GM23338 (cell line): ENCODE measurements around the gene RNF225. TPM values are rescaled to one million over a fixed set of nuclear protein-coding genes. Genes with fewer than 3 reads are reported as not detected.

ENCODE experiments used
- ATAC-seq: fragments of 200-7000 bp; cut with Tn5 transposase; 3 replicates; pipeline ENCODE4 v1.9.1; 2020
- DNase-seq: peaks from one replicate; pipeline ENCODE4 v3.0.0-alpha.2; 2015; ENCODE audit warnings: low spot score
- H2AFZ ChIP-seq: fragments of 200-600 bp; sonication (generic); 2 replicates; pipeline ENCODE4 v1.8.0; 2016; ENCODE audit warnings: antibody characterized with exemption, mild to moderate bottlenecking, moderate library complexity
- H3F3A ChIP-seq: fragments of 200-600 bp; sonication (generic); replicated peaks from 2 replicates; pipeline ENCODE4 v1.8.0; 2017; ENCODE audit warnings: antibody characterized with exemption, mixed run types, low read depth
- H3K27ac ChIP-seq: fragments of 200-600 bp; sonication (generic); 2 replicates; pipeline ENCODE4 v1.6.1; 2016; ENCODE audit warnings: low read depth
- H3K27me3 ChIP-seq: fragments of 200-600 bp; sonication (generic); 2 replicates; pipeline ENCODE4 v1.8.0; 2016; ENCODE audit warnings: mild to moderate bottlenecking, mixed run types, moderate library complexity; ENCODE audit not compliant: insufficient read depth
- H3K36me3 ChIP-seq: fragments of 200-600 bp; sonication (generic); 2 replicates; pipeline ENCODE4 v1.8.0; 2016; ENCODE audit warnings: mild to moderate bottlenecking; ENCODE audit not compliant: insufficient read depth
- H3K4me1 ChIP-seq: fragments of 200-600 bp; sonication (generic); 2 replicates; pipeline ENCODE4 v1.8.0; 2016; ENCODE audit warnings: mild to moderate bottlenecking, moderate library complexity; ENCODE audit not compliant: insufficient read depth
- H3K4me2 ChIP-seq: fragments of 200-600 bp; sonication (generic); 2 replicates; pipeline ENCODE4 v1.7.1; 2017; ENCODE audit warnings: mixed run types
- H3K4me3 ChIP-seq: fragments of 200-600 bp; sonication (generic); 2 replicates; pipeline ENCODE4 v1.6.1; 2016; ENCODE audit warnings: mixed run types
- H3K79me2 ChIP-seq: fragments of 200-600 bp; sonication (generic); replicated peaks from 2 replicates; pipeline ENCODE4 v1.8.0; 2017; ENCODE audit warnings: mild to moderate bottlenecking; ENCODE audit not compliant: insufficient read depth
- H3K9me2 ChIP-seq: fragments of 200-600 bp; sonication (generic); 2 replicates; pipeline ENCODE4 v1.8.0; 2017; ENCODE audit not compliant: insufficient read depth
- H4K20me1 ChIP-seq: fragments of 200-600 bp; sonication (generic); replicated peaks from 2 replicates; pipeline ENCODE4 v1.8.0; 2017; ENCODE audit warnings: mild to moderate bottlenecking; ENCODE audit not compliant: insufficient read depth
- H3K27ac Mint-ChIP-seq: 2 replicates; pipeline ENCODE4 v1.8.0; 2020; ENCODE audit warnings: inconsistent platforms, mild to moderate bottlenecking, moderate library complexity, mixed read lengths
- H3K27me3 Mint-ChIP-seq: 3 replicates; pipeline ENCODE4 v1.8.0; 2022; ENCODE audit warnings: low read depth, mild to moderate bottlenecking, moderate library complexity, mixed read lengths, inconsistent platforms; ENCODE audit not compliant: insufficient read depth, poor library complexity
- H3K36me3 Mint-ChIP-seq: 3 replicates; pipeline ENCODE4 v1.8.0; 2021; ENCODE audit warnings: low read depth, mild to moderate bottlenecking, inconsistent platforms, moderate library complexity, mixed read lengths
- H3K4me1 Mint-ChIP-seq: 3 replicates; pipeline ENCODE4 v1.8.0; 2020; ENCODE audit warnings: mild to moderate bottlenecking, inconsistent platforms, mixed read lengths
- H3K4me3 Mint-ChIP-seq: 3 replicates; pipeline ENCODE4 v1.8.0; 2021; ENCODE audit warnings: moderate library complexity, mild to moderate bottlenecking, inconsistent platforms, mixed read lengths
- H3K9me3 Mint-ChIP-seq: 3 replicates; pipeline ENCODE4 v1.8.0; 2020; ENCODE audit warnings: moderate library complexity, mild to moderate bottlenecking, inconsistent platforms, mixed read lengths
- CTCF ChIP-seq, 2 experiments: fragments of 200-600 bp in 1 of 2; sonication (generic) in 1 of 2; conservative IDR thresholded peaks; 2 replicates each; pipeline versions ENCODE4 v1.5.1 to v1.6.1; 2016 to 2017; ENCODE audit warnings: antibody characterized with exemption in 2 of 2, low read depth in 2 of 2, mild to moderate bottlenecking in 2 of 2, moderate library complexity in 1 of 2
- ETS1 ChIP-seq: IDR thresholded peaks from 2 replicates; pipeline ENCODE4 v1.6.1; 2016; ENCODE audit warnings: antibody characterized with exemption
- EZH2 ChIP-seq: fragments of 200-600 bp; sonication (generic); IDR thresholded peaks from one replicate; pipeline ENCODE4 v1.8.0; 2017; ENCODE audit warnings: antibody characterized with exemption, mild to moderate bottlenecking, low read depth; ENCODE audit not compliant: unreplicated experiment
- EZH2phosphoT487 ChIP-seq: fragments of 200-600 bp; sonication (generic); IDR thresholded peaks from one replicate; pipeline ENCODE4 v1.8.1; 2018; ENCODE audit warnings: antibody characterized with exemption; ENCODE audit not compliant: unreplicated experiment
- JUNB ChIP-seq: IDR thresholded peaks from one replicate; pipeline ENCODE4 v1.6.1; 2016; ENCODE audit warnings: antibody characterized with exemption; ENCODE audit not compliant: unreplicated experiment
- NANOG ChIP-seq: IDR thresholded peaks from 2 replicates; pipeline ENCODE4 v1.6.1; 2016; ENCODE audit warnings: antibody characterized with exemption, borderline replicate concordance
- POLR2AphosphoS5 ChIP-seq: IDR thresholded peaks from 2 replicates; pipeline ENCODE4 v1.6.1; 2016; ENCODE audit warnings: antibody characterized with exemption, low read depth
- REST ChIP-seq: IDR thresholded peaks from one replicate; pipeline ENCODE4 v1.6.1; 2018; ENCODE audit warnings: antibody characterized with exemption; ENCODE audit not compliant: unreplicated experiment
- STAT1 ChIP-seq: IDR thresholded peaks from one replicate; pipeline ENCODE4 v1.6.1; 2016; ENCODE audit warnings: antibody characterized with exemption; ENCODE audit not compliant: unreplicated experiment
- ZNF114 ChIP-seq: fragments of 250-450 bp; sonication (Bioruptor Pico); IDR thresholded peaks from 2 replicates; pipeline ENCODE4 v1.5.0; 2020; ENCODE audit warnings: mild to moderate bottlenecking, moderate library complexity
- ZNF331 ChIP-seq: fragments of 250-450 bp; sonication (Bioruptor Pico); IDR thresholded peaks from 2 replicates; pipeline ENCODE4 v1.5.0; 2020; ENCODE audit warnings: low read depth, mild to moderate bottlenecking, moderate library complexity
- ZNF462 ChIP-seq: fragments of 250-450 bp; sonication (Bioruptor Pico); IDR thresholded peaks from 2 replicates; pipeline ENCODE4 v1.5.0; 2020; ENCODE audit warnings: mild to moderate bottlenecking, moderate library complexity
- polyA plus RNA-seq: library from polyadenylated mRNA; unstranded; fragments of >200 nt; fragmentation: Nextera tagmentation; extraction: Ambion mirVana; gene quantifications from 2 replicates; pipeline ENCODE4 v1.2.1, GENCODE V29; 2016
- total RNA-seq: library from RNA; depleted of rRNA; stranded (reverse); fragments of >200 nt; shearing (Covaris generic); gene quantifications from 2 replicates; pipeline ENCODE4 v1.2.3, GENCODE V29; 2014

The RNF225 gene
- total and polyA plus RNA-seq, 2 experiments from 2014 or later = 0.87 TPM; not detected in 1

GRCh38 chr19:58429745-58430144, 34.3 kb downstream of the RNF225 start:
- Histone ChIP-seq H3F3A (peaks cover 16% of the 10 kb centered on the region), H3K36me3 (peaks cover 40% of the 10 kb centered on the region), H4K20me1 (no peaks in the 10 kb centered on the region), H3K4me2 (no peak overlapping the region), H3K27ac (no peak overlapping the region), H3K4me3 (no peak overlapping the region), H3K4me1 (no peaks in the 10 kb centered on the region), H3K27me3 (no peaks in the 10 kb centered on the region), H3K79me2 (no peaks in the 10 kb centered on the region), H2AFZ (no peak overlapping the region), H3K9me2 (no peaks in the 10 kb centered on the region)
- Mint-ChIP-seq H3K27ac (no peak overlapping the region), H3K27me3 (no peaks in the 10 kb centered on the region), H3K9me3 (peaks cover 92% of the 10 kb centered on the region), H3K4me3 (no peak overlapping the region), H3K36me3 (peaks cover 56% of the 10 kb centered on the region), H3K4me1 (no peaks in the 10 kb centered on the region)
- TF ChIP-seq ZNF114 (no peak), ZNF462 (CRISPR knock-in tag) (no peak), POLR2AphosphoS5 (no peak), NANOG (no peak), CTCF (conservative IDR thresholded peaks at IDR 0.05; ENCODE audit: low read depth in 2 of 2) (no peak), ZNF331 (CRISPR knock-in tag) (no peak), STAT1 (no peak), ETS1 (no peak), EZH2 (no peak), JUNB (no peak), EZH2phosphoT487 (no peak), REST (no peak)
- DNase-seq (no peak), ATAC-seq (no peak)
